Measurements from ENCODE around the gene RCVRN. TPM values are rescaled to one million over a fixed set of nuclear protein-coding genes. Genes with fewer than 3 reads are reported as not detected.

Gene RCVRN
- total and polyA plus RNA-seq, 2 of the 13 experiments (the other 11 are each of a cell fraction or from before 2014, with no cell fraction given): not detected

DNA sequence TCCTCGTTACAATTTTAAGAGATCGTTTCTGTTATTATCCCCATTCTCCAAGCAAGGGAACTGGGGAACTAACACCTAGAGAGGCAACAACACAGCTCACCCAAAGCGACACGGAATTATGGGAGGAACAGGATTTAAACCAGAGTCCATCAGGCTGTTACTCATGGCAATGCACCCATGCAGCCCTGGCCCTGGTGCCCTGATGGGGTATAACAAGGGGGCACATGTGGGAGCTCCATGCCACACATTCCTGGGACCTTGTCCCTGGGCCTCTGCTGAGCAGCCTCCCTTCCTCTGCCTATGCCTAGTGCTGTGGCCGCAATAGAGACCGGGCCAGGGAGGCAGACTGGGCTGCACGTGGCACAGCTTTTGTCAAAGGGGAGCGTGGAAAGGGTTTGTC lies 13.3 kb upstream of the RCVRN start:
- DNase-seq (ENCODE audit: low spot score): no peak
- no peak overlapping the region for H3K27ac ChIP-seq (ENCODE audit: extremely low read length, insufficient read depth, low read length)
- H3K4me1 ChIP-seq (ENCODE audit: insufficient read depth, low read length): no peaks in the 10 kb centered on the region
- H2AFZ ChIP-seq (ENCODE audit: low read length): no peak overlapping the region
- H3K79me2 ChIP-seq (ENCODE audit: insufficient read depth, low read length): no peaks in the 10 kb centered on the region
- ATAC-seq: no peak
- TF ChIP-seq ZNF766 (CRISPR knock-in tag; IDR thresholded peaks at IDR 0.05; ENCODE audit: borderline replicate concordance): no peak
- no peak for TF ChIP-seq ZNF484 (CRISPR knock-in tag; IDR thresholded peaks at IDR 0.05; ENCODE audit: borderline replicate concordance, low read depth)
- TF ChIP-seq ZNF326 (CRISPR knock-in tag; IDR thresholded peaks at IDR 0.05; ENCODE audit: borderline replicate concordance): no peak
- no peak for TF ChIP-seq ZNF615 (CRISPR knock-in tag; IDR thresholded peaks at IDR 0.05; ENCODE audit: borderline replicate concordance)
- H3K9ac ChIP-seq (ENCODE audit: insufficient read depth, low read depth, low read length): no peak overlapping the region
- POLR2A ChIA-PET: no interaction called here
- no peak overlapping the region for H3K4me2 ChIP-seq (ENCODE audit: low read depth, low read length)
- WGBS (ENCODE audit: low lambda C conversion rate): 54% methylated on average over 7 of the region's 8 CpGs
- CTCF ChIA-PET (ENCODE audit: low intra/inter-chr PET ratio, low total read pairs): no interaction called here
- BruUV-seq (replicated peaks): no TSS peak
- FAIRE-seq: no peak
- no peak overlapping the region for H3K4me3 ChIP-seq (replicated peaks in 1 of 3; ENCODE audit: insufficient read depth in 1 of 3, low read depth in 2 of 3, low read length in 3 of 3)
- H4K20me1 ChIP-seq (ENCODE audit: insufficient read depth, low read length): no peaks in the 10 kb centered on the region
- peaks cover 3 to 23% of the 10 kb centered on the region in 2 experiments; a peak in 3 of 5 replicates for H3K27me3 ChIP-seq (ENCODE audit: control insufficient read depth in 1 of 2, insufficient read depth in 2 of 2, low read length in 2 of 2)
- in situ Hi-C loops (cut with HindIII; ENCODE audit: extremely low pct_ligation_motif_present, low pct_unique_long_range_greater_than_20kb) (no loop called here), intact Hi-C loops (cut with micrococcal nuclease; ENCODE audit: unreplicated experiment) (no loop called here)
- H3K36me3 ChIP-seq (replicated peaks in 1 of 2; ENCODE audit: control insufficient read depth in 1 of 2, insufficient read depth in 2 of 2, low read length in 2 of 2): no peaks in the 10 kb centered on the region
- H3K9me3 ChIP-seq (ENCODE audit: low read length): no peaks in the 10 kb centered on the region

DNA sequence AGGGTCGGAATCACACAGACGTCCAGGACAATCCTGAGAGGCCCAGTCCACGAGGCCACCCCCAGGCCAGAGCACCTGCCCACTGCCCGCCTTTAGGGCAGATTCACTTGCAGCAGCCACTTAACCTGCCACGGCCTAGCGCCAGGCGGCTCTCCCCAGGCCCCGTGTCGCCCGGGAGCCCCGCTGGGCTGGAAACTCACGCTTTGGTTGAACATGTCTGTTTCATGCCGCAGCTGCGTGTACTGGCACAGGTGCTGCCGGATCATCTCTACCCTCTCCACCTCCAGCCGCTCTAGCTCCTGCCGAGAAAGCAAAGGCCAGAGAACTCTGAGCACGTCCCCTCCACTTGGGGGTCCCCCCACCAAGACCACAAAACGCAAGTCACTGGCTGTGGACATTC lies 12.7 kb upstream of the RCVRN start:
- H3K79me2 ChIP-seq (ENCODE audit: insufficient read depth, low read length): no peaks in the 10 kb centered on the region
- intact Hi-C loops (cut with micrococcal nuclease; ENCODE audit: unreplicated experiment): no loop called here
- ATAC-seq (no peak), FAIRE-seq (no peak), DNase-seq (ENCODE audit: low spot score) (no peak)
- H4K20me1 ChIP-seq (ENCODE audit: insufficient read depth, low read length): no peaks in the 10 kb centered on the region
- H3K4me3 ChIP-seq (replicated peaks in 1 of 3; ENCODE audit: insufficient read depth in 1 of 3, low read depth in 2 of 3, low read length in 3 of 3): no peak overlapping the region
- no peaks in the 10 kb centered on the region for H3K9me3 ChIP-seq (ENCODE audit: low read length)
- H3K27me3 ChIP-seq (ENCODE audit: control insufficient read depth in 1 of 2, insufficient read depth in 2 of 2, low read length in 2 of 2): peaks cover 3 to 23% of the 10 kb centered on the region in 2 experiments; a peak in 3 of 5 replicates
- H3K27ac ChIP-seq (ENCODE audit: extremely low read length, insufficient read depth, low read length): no peak overlapping the region
- H2AFZ ChIP-seq (ENCODE audit: low read length): no peak overlapping the region
- in situ Hi-C loops (cut with HindIII; ENCODE audit: extremely low pct_ligation_motif_present, low pct_unique_long_range_greater_than_20kb): no loop called here
- no peaks in the 10 kb centered on the region for H3K4me1 ChIP-seq (ENCODE audit: insufficient read depth, low read length)
- no peaks in the 10 kb centered on the region for H3K36me3 ChIP-seq (replicated peaks in 1 of 2; ENCODE audit: control insufficient read depth in 1 of 2, insufficient read depth in 2 of 2, low read length in 2 of 2)
- WGBS (ENCODE audit: low lambda C conversion rate): 42% methylated on average over 17 of the region's 19 CpGs
- POLR2A ChIA-PET: no interaction called here
- BruUV-seq (replicated peaks): no TSS peak
- no peak overlapping the region for H3K9ac ChIP-seq (ENCODE audit: insufficient read depth, low read depth, low read length)
- no peak overlapping the region for H3K4me2 ChIP-seq (ENCODE audit: low read depth, low read length)
- CTCF ChIA-PET (ENCODE audit: low intra/inter-chr PET ratio, low total read pairs): no interaction called here
- no peak for TF ChIP-seq ARNT (IDR thresholded peaks at IDR 0.05)
- no peak for TF ChIP-seq ZNF121 (CRISPR knock-in tag; IDR thresholded peaks at IDR 0.05)

Measured in HepG2 (cell line).